ENCODE data around the gene TSHR.

DNA sequence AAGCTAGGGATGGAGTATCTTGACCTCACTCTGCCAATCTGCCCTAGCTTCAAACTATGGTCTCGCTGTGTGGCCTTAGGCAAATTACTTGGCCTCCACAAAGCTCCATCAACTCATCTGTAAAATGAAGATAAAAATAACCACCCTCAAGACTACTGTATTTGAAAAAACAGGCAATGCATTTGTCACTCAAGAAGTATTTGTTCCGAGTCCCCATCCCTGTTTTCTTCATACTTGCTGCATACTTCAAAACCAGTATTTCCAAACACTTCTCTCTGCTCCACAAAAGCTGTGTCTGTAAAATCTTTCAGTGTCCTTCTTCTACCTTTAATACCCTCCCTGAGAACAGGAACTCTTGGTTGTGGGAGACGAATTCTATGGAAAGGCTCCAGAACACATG, 217.5 kb downstream of the TSHR start:
- TF ChIP-seq, protein P1, sequence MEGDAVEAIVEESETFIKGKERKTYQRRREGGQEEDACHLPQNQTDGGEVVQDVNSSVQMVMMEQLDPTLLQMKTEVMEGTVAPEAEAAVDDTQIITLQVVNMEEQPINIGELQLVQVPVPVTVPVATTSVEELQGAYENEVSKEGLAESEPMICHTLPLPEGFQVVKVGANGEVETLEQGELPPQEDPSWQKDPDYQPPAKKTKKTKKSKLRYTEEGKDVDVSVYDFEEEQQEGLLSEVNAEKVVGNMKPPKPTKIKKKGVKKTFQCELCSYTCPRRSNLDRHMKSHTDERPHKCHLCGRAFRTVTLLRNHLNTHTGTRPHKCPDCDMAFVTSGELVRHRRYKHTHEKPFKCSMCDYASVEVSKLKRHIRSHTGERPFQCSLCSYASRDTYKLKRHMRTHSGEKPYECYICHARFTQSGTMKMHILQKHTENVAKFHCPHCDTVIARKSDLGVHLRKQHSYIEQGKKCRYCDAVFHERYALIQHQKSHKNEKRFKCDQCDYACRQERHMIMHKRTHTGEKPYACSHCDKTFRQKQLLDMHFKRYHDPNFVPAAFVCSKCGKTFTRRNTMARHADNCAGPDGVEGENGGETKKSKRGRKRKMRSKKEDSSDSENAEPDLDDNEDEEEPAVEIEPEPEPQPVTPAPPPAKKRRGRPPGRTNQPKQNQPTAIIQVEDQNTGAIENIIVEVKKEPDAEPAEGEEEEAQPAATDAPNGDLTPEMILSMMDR (IDR thresholded peaks at IDR 0.05), result no peak
- no peak for TF ChIP-seq ZFX (IDR thresholded peaks at IDR 0.05; ENCODE audit: borderline replicate concordance)
